ENCODE results near the gene CRACR2A.

The CRACR2A gene

GRCh38 chr12:3601461-3602150, 151.3 kb downstream of the CRACR2A start:
- TF ChIP-seq NFIC (IDR thresholded peaks at IDR 0.05) (no peak), TAF1 (IDR thresholded peaks at IDR 0.05; ENCODE audit: low read depth) (no peak), TEAD4 (IDR thresholded peaks at IDR 0.05) (no peak), RAD21 (IDR thresholded peaks at IDR 0.05; ENCODE audit: low read depth) (no peak), FOXM1 (IDR thresholded peaks at IDR 0.05; ENCODE audit: borderline replicate concordance, low read depth) (no peak), EP300 (IDR thresholded peaks at IDR 0.05; ENCODE audit: borderline replicate concordance) (no peak), EGR1 (IDR thresholded peaks at IDR 0.05) (no peak), YY1 (IDR thresholded peaks at IDR 0.05; ENCODE audit: low read depth) (no peak), CEBPB (IDR thresholded peaks at IDR 0.05) (no peak), REST (IDR thresholded peaks at IDR 0.05; ENCODE audit: low read depth) (no peak), TCF12 (IDR thresholded peaks at IDR 0.05; ENCODE audit: low read depth) (no peak), MAX (IDR thresholded peaks at IDR 0.05) (no peak), ZBTB7A (IDR thresholded peaks at IDR 0.05; ENCODE audit: low read depth) (no peak)

- TF ChIP-seq EP300 (IDR thresholded peaks at IDR 0.05; ENCODE audit: borderline replicate concordance) (no peak), TCF12 (IDR thresholded peaks at IDR 0.05; ENCODE audit: low read depth) (no peak), YY1 (IDR thresholded peaks at IDR 0.05; ENCODE audit: low read depth) (no peak), USF1 (IDR thresholded peaks at IDR 0.05) (no peak), EGR1 (IDR thresholded peaks at IDR 0.05) (no peak), TAF1 (IDR thresholded peaks at IDR 0.05; ENCODE audit: low read depth) (no peak), CEBPB (IDR thresholded peaks at IDR 0.05) (no peak), RAD21 (IDR thresholded peaks at IDR 0.05; ENCODE audit: low read depth) (no peak), REST (IDR thresholded peaks at IDR 0.05; ENCODE audit: low read depth) (no peak), NFIC (IDR thresholded peaks at IDR 0.05) (no peak), ZBTB7A (IDR thresholded peaks at IDR 0.05; ENCODE audit: low read depth) (no peak), TEAD4 (IDR thresholded peaks at IDR 0.05) (no peak), FOXM1 (IDR thresholded peaks at IDR 0.05; ENCODE audit: borderline replicate concordance, low read depth) (no peak), CREB1 (IDR thresholded peaks at IDR 0.05; ENCODE audit: low read depth) (no peak), MAX (IDR thresholded peaks at IDR 0.05) (no peak)
Observed at GRCh38 chr12:3600951-3601350, 152.0 kb downstream of the CRACR2A start.

- TF ChIP-seq TCF12 (IDR thresholded peaks at IDR 0.05; ENCODE audit: low read depth), result no peak
- TF ChIP-seq YY1 (IDR thresholded peaks at IDR 0.05; ENCODE audit: low read depth), result no peak
- no peak for TF ChIP-seq MAX (IDR thresholded peaks at IDR 0.05)
- no peak for TF ChIP-seq TAF1 (IDR thresholded peaks at IDR 0.05; ENCODE audit: low read depth)
- no peak for TF ChIP-seq TEAD4 (IDR thresholded peaks at IDR 0.05)
- TF ChIP-seq EP300 (IDR thresholded peaks at IDR 0.05; ENCODE audit: borderline replicate concordance), result no peak
- no peak for TF ChIP-seq NFIC (IDR thresholded peaks at IDR 0.05)
- TF ChIP-seq USF1 (IDR thresholded peaks at IDR 0.05), result no peak
- TF ChIP-seq CREB1 (IDR thresholded peaks at IDR 0.05; ENCODE audit: low read depth), result no peak
- no peak for TF ChIP-seq REST (IDR thresholded peaks at IDR 0.05; ENCODE audit: low read depth)
- no peak for TF ChIP-seq ZBTB7A (IDR thresholded peaks at IDR 0.05; ENCODE audit: low read depth)
- no peak for TF ChIP-seq RAD21 (IDR thresholded peaks at IDR 0.05; ENCODE audit: low read depth)
- no peak for TF ChIP-seq EGR1 (IDR thresholded peaks at IDR 0.05)
- no peak for TF ChIP-seq FOXM1 (IDR thresholded peaks at IDR 0.05; ENCODE audit: borderline replicate concordance, low read depth)
- no peak for TF ChIP-seq CEBPB (IDR thresholded peaks at IDR 0.05)
Observed at GRCh38 chr12:3600039-3600720, 152.7 kb downstream of the CRACR2A start.

Measured in Ishikawa (cell line).